HEK293T (cell line): ENCODE data around the gene IMPDH1.

Source experiments
- PKNOX1 ChIP-seq: fragments of 450-650 bp; IDR thresholded peaks from 2 replicates; pipeline ENCODE4 v1.6.1; 2016
- SUZ12 ChIP-seq: fragments of 450-650 bp; IDR thresholded peaks from 2 replicates; pipeline ENCODE4 v1.6.1; 2016; ENCODE audit warnings: mild to moderate bottlenecking

DNA sequence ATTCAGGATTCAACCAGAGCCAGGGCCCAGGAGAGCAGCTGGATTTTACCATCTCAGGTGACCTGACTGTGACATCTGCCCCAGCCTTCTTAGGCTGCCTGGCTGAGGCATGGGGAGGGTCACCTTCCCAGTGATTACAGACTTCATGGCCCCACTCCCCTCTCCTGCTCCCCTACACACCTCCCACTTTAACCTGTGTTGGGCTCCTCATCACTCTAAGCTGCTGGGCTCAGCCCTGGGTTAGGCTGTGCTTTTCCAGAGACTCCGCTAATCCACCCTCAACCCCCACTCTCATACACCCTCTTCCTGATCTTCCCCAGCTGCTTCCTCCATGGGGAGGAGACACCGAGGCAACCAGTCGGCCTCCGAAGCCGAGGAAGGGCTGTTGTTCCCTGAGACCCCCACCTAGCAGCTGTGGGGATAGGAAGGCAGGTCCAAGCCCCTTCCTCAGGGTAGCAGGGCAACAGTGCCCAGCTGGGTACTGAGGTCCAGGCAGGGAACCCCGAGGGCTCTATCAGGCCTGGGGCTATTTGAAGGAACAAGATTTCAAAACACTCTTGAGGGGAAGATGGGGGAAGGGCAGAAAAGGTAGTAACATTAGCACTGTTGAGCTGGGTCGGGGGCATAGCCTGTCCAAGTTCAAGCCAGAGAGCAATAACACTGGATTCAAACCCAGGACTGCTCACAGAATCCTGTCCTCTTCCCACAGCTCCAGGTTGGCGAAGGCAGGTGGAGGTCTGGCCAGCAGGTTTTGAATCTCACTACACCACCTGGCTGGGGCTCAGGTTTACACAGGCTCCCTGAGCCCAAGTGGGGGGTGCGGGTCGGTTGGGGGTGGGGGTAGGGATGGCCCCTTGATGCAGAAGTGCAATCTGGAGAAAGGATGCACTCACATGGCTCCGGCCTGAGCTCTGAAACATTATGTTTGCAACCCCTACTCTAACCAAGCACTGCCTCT is 1.8 kb downstream of the IMPDH1 start:
- TF ChIP-seq PKNOX1 (no peak), SUZ12 (no peak)
